Right cardiac atrium (tissue), 5 donors: Measurements from ENCODE around the gene GPN2. TPM values are rescaled to one million over a fixed set of nuclear protein-coding genes. Genes with fewer than 3 reads are reported as not detected.
"Not testable (repeated sequence)": the region's sequence is repeated elsewhere in the genome, so short reads cannot be mapped to it uniquely, and the experiment has no call there.

Experiments used
- ATAC-seq, 2 donors: fragments of 200-7000 bp; cut with Tn5 transposase; one replicate each; pipeline versions ENCODE4 v1.8.0 to v1.9.1; 2020; ENCODE audit warnings: moderate library complexity in 2 of 2, mild to moderate bottlenecking in 1 of 2
- DNase-seq, 3 donors: peaks; one replicate each; pipeline ENCODE4 v3.0.0-alpha.2; 2020
- H3K27ac ChIP-seq: one replicate; pipeline ENCODE4 v1.5.1; 2013; ENCODE audit warnings: mild to moderate bottlenecking, low read length, control low read depth, moderate library complexity
- H3K27me3 ChIP-seq: one replicate; pipeline ENCODE4 v1.6.1; 2013; ENCODE audit not compliant: control insufficient read depth, insufficient read depth
- H3K4me1 ChIP-seq: one replicate; pipeline ENCODE4 v1.6.1; 2013; ENCODE audit warnings: low read length; ENCODE audit not compliant: control insufficient read depth, insufficient read depth
- H3K4me3 ChIP-seq: one replicate; pipeline ENCODE4 v1.5.1; 2013; ENCODE audit warnings: low read length, control low read depth
- H3K9me3 ChIP-seq: one replicate; pipeline ENCODE4 v1.6.1; 2013; ENCODE audit warnings: low read length; ENCODE audit not compliant: control insufficient read depth
- WGBS: extraction: QIAGEN DNeasy Blood & Tissue Kit; methylation state at CpG from one replicate; pipeline ENCODE4 v1.1.7; 2013; 5-methylcytosine and 5-hydroxymethylcytosine counted together
- intact Hi-C, 4 donors: fragments of 100-400 bp; cut with DNase I; formaldehyde crosslinking; loops; one replicate each; pipeline versions ENCODE4 v1.11.0 to v1.14.0; 2022 to 2023
- polyA plus RNA-seq: library from polyadenylated mRNA; stranded (reverse); fragments of 200-250 nt; gene quantifications from one replicate; pipeline ENCODE4 v1.2.3, GENCODE V29; 2013
- total RNA-seq, 4 donors: library from RNA; stranded (reverse); fragmentation: NEBNext Ultra II Directional; extraction: Animal tissue kit (Norgen Biotek cat#: 25700); gene quantifications; one replicate each; pipeline ENCODE4 v1.2.1, GENCODE V29; 2021
- donor health status: healthy with polysubstance abuse.
- donor health status: DM: no; HTN: yes; CAD: no.
- donor health status: DM: no; HTN: no; CAD: no.
- donor health status: DM: no; HTN: yes; CAD: no; lungs with severe emphysema.
- donor health status: DM: yes; HTN: yes; CAD: no.

GPN2 gene
- total and polyA plus RNA-seq, 5 donors = 10.4 to 18.4 (median 14.9) TPM

DNA sequence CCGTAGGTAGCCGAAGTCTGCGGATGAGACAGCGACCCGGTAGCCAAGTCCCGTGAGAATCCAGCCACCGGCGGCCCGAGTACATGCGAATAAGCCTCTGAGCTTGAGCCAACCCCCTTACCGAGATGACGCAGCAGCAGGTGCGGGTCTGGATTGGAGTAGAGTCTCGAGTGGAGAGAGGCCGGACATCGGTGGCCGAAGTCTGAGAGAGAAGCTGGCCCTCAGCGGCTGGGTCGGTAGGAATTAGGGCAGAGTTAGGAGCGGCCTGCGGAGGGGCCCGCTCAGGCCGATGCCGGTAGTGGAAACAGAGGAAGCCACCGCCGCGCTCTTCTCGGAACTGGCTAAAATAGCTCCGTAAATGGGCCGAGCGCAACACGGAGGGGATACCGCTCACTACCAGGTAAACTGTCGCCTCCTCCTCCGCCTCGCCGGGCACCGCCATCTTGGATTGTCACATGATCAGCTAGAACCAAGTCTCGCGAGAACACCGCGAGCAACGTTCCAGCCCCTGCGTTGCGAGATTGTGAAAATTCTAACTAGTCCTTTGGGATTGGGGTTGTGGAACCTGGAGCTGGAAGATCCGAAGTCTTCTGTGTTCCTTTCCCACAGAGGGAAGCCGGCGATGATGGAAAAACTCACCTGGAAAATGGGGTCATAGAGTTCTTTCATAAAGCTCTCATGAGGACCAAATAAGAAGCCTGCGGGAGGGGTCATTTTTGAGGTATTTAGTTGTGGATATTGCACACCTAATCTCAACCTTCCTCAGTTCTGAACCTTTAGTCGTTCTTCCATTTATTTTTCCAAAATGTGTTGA lies 10.1 kb upstream of the GPN2 start, which contains the start of gene GPATCH3:
Gene GPATCH3, minus strand, starts transcription at position 467 of the 814 bp plus-strand sequence. Its CDS starts 25 bp downstream, at position 442.
- Histone ChIP-seq H3K9me3 (no peaks in the 10 kb centered on the region), H3K27ac (peak within 1 kb of the TSS; percentile 87), H3K4me3 (peak within 1 kb of the TSS; percentile 97), H3K27me3 (no peaks in the 10 kb centered on the region), H3K4me1 (peaks cover 2% of the 10 kb centered on the region)
- WGBS = under 1% methylated on average over 50 of the region's 50 CpGs
- DNase-seq = peak; percentile 94 to 98 (median 96)
- peak; percentile 91 to 93 for ATAC-seq
- intact Hi-C loops = no loop called here

DNA sequence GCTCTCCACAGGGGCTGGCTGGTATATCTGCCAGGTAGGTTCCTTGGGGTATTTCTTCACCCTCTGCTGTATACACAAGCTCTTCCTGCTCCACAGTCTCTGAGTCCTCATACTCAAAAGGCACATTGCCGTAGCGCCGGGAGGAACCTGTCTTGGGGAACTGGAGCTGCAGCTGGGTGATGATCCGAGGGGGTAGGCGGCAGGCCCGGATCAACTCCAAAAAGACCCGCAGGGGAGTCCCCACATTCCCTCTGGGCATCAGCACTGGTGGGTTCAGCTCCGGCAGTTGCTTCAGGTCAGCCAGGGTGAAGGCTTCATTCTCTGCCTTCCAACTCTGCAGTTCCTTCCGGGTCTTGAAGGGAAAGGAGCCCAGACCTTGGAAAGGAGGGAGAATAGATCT lies 7.3 kb upstream of the GPN2 start:
- DNase-seq (no peak), ATAC-seq (no peak)
- 93% methylated on average over 9 of the region's 9 CpGs for WGBS
- Histone ChIP-seq H3K9me3 (no peaks in the 10 kb centered on the region), H3K4me1 (peaks cover 2% of the 10 kb centered on the region), H3K27ac (no peak overlapping the region), H3K4me3 (no peak overlapping the region), H3K27me3 (no peaks in the 10 kb centered on the region)
- intact Hi-C loops = no loop called here

DNA sequence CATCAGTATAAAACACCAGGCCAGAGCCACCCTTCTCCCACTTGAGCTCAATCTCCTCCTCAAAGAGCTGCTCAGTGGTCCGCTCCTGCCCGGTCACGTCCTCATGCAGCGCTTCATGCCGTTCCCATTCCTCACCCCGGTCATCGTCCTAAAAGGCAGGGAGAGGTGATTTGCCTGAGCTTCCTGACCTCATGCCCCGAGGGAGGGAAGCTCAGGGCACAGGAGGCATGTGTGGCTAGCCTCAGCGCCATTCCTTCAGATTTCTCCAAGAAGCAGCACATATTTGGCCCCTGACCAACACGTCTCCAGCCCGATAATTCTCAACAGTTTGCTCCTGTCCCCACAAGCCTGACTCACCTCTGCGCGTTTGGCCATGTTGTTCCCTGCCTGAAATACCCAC lies 4.2 kb upstream of the GPN2 start:
- intact Hi-C loops = no loop called here
- ATAC-seq (no peak), DNase-seq (no peak)
- Histone ChIP-seq H3K4me1 (no peaks in the 10 kb centered on the region), H3K27ac (no peak overlapping the region), H3K4me3 (no peak overlapping the region), H3K27me3 (no peaks in the 10 kb centered on the region), H3K9me3 (no peaks in the 10 kb centered on the region)
- 95% methylated on average over 13 of the region's 13 CpGs for WGBS

DNA sequence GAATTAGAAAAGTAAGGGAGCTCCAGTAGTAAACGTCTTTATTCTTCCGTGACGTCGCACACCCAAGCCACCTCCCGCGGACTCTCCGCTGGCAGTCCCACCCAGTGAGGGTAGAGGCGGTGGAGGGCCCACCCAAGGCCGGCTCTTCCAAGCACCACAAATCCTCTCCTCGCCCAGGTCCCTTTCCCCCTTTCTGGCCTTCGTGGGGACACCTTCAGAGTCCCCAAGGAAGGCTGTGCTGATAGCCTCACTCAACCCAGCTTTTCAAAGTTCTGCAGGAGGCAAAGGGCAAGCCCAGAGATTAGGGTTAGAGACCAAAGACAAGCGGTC lies 349 bp upstream of the GPN2 start:
- H3K27me3 ChIP-seq = no peaks in the 10 kb centered on the region
- ATAC-seq (peak; percentile 51 to 70), DNase-seq (no peak)
- peak overlapping the region; percentile 74 for H3K4me3 ChIP-seq
- intact Hi-C loops = no loop called here
- WGBS = 2% methylated on average over 12 of the region's 12 CpGs
- H3K27ac ChIP-seq = peak overlapping the region; percentile 87
- no peaks in the 10 kb centered on the region for H3K9me3 ChIP-seq
- H3K4me1 ChIP-seq = no peaks in the 10 kb centered on the region

DNA sequence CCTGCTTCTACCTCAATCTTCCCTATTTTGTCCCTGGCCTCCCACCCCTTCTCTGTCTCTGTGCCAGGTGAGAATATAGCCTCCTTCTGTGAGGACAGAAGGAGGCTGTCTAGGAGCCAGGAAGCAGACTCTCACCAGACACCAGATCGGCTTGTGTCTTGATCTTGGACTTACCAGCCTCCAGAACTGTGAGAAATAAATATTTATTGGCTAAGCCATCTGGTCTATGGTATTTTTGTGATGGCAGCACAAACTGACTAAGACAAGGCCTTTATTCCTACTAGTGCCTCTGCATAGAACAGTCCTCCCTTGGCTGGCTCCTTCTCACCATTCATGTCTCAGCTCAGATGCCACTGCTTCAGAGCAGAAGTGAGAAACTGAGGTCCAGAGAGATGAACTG lies 1.9 kb downstream of the GPN2 start:
- intact Hi-C loops = no loop called here
- ATAC-seq = no peak
- Histone ChIP-seq H3K27ac (no peak overlapping the region), H3K4me1 (no peaks in the 10 kb centered on the region), H3K27me3 (no peaks in the 10 kb centered on the region), H3K4me3 (no peak overlapping the region), H3K9me3 (no peaks in the 10 kb centered on the region)
- 94% methylated on average over 1 of the region's 1 CpG for WGBS
- DNase-seq = no peak

DNA sequence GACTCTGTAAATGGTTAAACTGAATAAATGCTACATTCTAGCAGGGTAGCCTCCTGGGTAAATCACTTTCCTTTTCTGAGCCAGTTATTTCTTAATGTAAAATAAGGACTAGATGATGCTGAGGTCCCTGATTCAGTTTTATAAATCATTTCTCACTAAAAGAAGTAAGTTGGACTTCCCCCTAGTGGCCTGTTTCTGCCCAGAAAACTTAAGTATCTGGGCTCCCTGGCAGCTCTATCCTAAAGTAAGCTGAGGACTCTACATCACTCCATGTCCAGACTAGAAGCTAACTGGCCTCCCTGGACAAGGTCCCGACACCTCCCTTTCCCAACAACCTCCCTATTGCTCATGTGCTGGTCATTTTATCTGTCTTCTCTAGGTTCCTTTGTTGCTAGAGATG lies 3.0 kb downstream of the GPN2 start:
- Histone ChIP-seq H3K9me3 (no peaks in the 10 kb centered on the region), H3K27ac (no peak overlapping the region), H3K4me3 (no peak overlapping the region), H3K27me3 (no peaks in the 10 kb centered on the region), H3K4me1 (no peaks in the 10 kb centered on the region)
- DNase-seq = no peak
- no peak for ATAC-seq
- WGBS = 81% methylated on average over 1 of the region's 1 CpG
- intact Hi-C loops = no loop called here

DNA sequence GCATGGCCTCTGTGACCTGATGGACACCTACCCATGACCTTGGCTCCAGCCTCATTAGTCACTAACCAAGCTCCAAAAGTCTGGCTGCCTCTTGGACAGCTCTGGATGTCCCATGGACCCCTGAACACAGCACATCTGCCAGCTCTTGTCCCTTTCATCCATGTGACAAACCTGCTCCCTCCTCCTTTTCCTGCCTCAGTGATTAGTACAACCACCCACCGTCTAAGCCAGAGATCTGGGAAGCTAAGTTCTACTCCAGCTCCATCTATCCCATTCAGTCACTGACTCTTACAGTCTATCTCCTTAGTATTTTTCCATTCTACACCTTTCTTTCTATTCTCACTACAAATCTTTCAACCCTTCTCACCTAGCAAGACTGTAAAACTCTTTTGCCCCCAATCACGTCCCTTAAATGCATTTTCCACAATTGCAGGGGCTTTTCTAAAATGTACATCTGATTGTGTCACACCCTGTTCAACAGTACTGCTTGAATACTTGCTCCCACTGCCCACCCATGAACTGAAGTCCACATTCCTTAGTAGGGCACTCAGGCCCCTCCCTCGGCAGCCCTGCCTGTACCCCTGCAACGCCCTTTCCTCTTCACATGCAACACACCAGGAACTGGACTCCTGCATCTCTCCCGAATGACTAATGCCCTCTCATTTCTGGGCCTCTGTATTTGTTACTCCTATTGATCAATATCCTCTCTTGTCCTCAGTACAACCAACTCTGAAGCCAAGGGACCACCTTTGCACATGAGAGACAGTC lies 7.2 kb downstream of the GPN2 start:
- intact Hi-C loops = no loop called here
- no peaks in the 10 kb centered on the region for H3K4me1 ChIP-seq
- DNase-seq (no peak), ATAC-seq (no peak)
- H3K27me3 ChIP-seq = no peaks in the 10 kb centered on the region
- no peak overlapping the region for H3K27ac ChIP-seq
- no peak overlapping the region for H3K4me3 ChIP-seq
- 87% methylated on average over 5 of the region's 5 CpGs for WGBS
- H3K9me3 ChIP-seq = no peaks in the 10 kb centered on the region

DNA sequence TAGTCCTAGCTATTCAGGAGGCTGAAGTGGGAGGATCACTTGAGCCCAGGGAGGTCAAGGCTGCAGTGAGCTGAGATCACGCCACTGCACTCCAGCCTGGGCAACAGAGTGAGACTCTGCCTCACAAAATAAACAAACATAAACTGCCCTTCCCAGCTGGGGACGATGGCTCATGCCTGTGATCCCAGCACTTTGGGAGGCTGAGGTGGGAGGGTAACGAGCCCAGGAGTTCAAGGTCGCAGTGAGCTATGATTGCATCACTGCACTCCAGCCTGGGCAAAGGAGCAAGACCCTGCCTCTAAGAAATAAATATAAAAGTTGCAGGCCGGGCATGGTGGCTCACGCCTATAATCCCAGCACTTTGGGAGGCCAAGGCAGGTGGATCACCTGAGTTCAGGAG lies 8.5 kb downstream of the GPN2 start:
- H3K9me3 ChIP-seq, H3K27me3 ChIP-seq, intact Hi-C loops, H3K27ac ChIP-seq, ATAC-seq, DNase-seq, H3K4me1 ChIP-seq, H3K4me3 ChIP-seq: not testable (repeated sequence)
- WGBS = 90% methylated on average over 6 of the region's 6 CpGs

DNA sequence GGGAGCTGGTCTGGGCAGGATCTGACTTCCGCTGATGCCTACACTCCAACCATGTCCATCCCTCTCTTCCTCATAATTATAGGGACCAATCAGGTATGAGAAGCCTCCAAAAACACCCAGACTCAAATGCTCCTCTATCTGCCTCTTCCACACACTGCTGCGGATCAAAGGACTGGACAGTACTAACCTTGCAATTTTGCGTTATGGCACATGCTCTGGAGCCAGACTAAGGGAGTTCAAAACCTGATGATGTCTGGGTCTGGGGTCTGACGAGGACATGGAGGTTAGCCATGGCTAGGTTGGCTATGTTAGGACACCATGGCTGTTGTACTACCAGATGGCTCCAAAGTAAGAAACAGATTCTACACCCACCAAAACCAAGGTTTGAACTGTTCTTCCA lies 10.3 kb downstream of the GPN2 start:
- ATAC-seq (no peak), DNase-seq (no peak)
- Histone ChIP-seq H3K4me3 (no peak overlapping the region), H3K27me3 (no peaks in the 10 kb centered on the region), H3K27ac (no peak overlapping the region), H3K9me3 (no peaks in the 10 kb centered on the region), H3K4me1 (no peaks in the 10 kb centered on the region)
- intact Hi-C loops = loop anchor here (5.0 to 10.0 kb wide), 3 partner anchors 65 to 275 kb away; no protein-coding TSS in a partner anchor
- 93% methylated on average over 4 of the region's 4 CpGs for WGBS

DNA sequence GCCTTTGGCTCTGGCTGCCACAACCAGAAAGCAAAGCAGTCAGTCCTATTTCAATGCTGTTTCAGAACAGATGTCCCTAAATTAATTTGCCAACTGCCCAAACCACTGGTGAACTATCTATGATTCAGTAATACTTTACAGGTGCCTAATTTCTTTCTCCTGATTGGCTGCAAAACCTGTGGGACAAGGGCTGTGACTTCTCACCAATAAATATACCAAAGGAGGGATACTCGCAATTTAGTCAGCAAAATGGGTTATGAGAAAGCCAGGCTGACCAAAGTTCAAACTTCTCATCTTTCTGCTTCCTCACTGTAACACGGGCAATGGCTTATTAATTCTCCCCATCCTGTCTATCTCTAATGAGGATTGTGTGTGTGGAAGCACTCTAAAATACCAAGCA lies 12.8 kb downstream of the GPN2 start:
- DNase-seq (no peak), ATAC-seq (no peak)
- no peaks in the 10 kb centered on the region for H3K4me1 ChIP-seq
- H3K27me3 ChIP-seq = no peaks in the 10 kb centered on the region
- peak overlapping the region; percentile 40 for H3K27ac ChIP-seq
- H3K9me3 ChIP-seq = no peaks in the 10 kb centered on the region
- no peak overlapping the region for H3K4me3 ChIP-seq
- WGBS = 79% methylated on average over 2 of the region's 2 CpGs
- intact Hi-C loops = loop anchor here (5.0 to 10.0 kb wide), 3 partner anchors 63 to 273 kb away; no protein-coding TSS in a partner anchor

DNA sequence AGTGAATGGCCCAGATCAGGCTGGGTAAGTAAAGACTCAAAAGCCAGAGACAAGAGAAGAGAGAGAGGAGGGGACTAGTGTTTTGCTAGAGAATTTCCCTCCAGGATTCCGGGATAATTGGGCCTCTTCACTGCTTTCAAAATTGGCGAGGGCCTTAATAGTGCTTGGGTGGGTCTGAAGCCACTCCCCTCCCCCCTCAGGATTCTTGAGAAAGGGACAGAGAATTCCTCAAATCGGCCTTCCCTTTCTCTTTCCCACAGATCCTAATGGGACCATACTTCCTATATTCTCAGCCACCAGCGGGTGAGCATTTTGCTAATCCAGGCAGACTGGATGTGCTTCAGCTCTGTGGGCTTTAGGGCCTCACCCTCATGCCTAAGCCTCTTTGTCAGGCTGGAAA lies 15.2 kb downstream of the GPN2 start:
- Histone ChIP-seq H3K4me3 (no peak overlapping the region), H3K27me3 (no peaks in the 10 kb centered on the region), H3K27ac (no peak overlapping the region), H3K4me1 (no peaks in the 10 kb centered on the region), H3K9me3 (no peaks in the 10 kb centered on the region)
- DNase-seq = no peak
- intact Hi-C loops = loop anchor here (5.0 to 10.0 kb wide), 4 partner anchors 60 to 273 kb away; no protein-coding TSS in a partner anchor
- no peak for ATAC-seq
- WGBS = 60% methylated on average over 4 of the region's 4 CpGs
